Measurements from ENCODE around the gene PLCB3. TPM values are rescaled to one million over a fixed set of nuclear protein-coding genes. Genes with fewer than 3 reads are reported as not detected.

The PLCB3 gene
- polyA plus RNA-seq, 1 donor: 115 TPM

GRCh38 chr11:64297699-64298358 lies 46.5 kb downstream of the PLCB3 start:
- peaks cover 3% of the 10 kb centered on the region for H3K9me3 ChIP-seq (ENCODE audit: control insufficient read depth, low read depth, low read length)
- H3K27ac ChIP-seq (ENCODE audit: low read length): no peak overlapping the region
- H3K36me3 ChIP-seq (ENCODE audit: control insufficient read depth, insufficient read depth, low read length): no peaks in the 10 kb centered on the region
- H3K27me3 ChIP-seq (ENCODE audit: control insufficient read depth, insufficient read depth, low read length): peaks cover 89% of the 10 kb centered on the region
- no peak overlapping the region for H3K4me3 ChIP-seq (ENCODE audit: low read length)
- DNase-seq: no peak
- WGBS (ENCODE audit: insufficient coverage, low lambda C conversion rate): 50% methylated on average over 1 of the region's 18 CpGs
- H3K4me1 ChIP-seq (ENCODE audit: control insufficient read depth, insufficient read depth, low read length): peaks cover 16% of the 10 kb centered on the region

GRCh38 chr11:64298966-64299846 lies 47.9 kb downstream of the PLCB3 start:
- Histone ChIP-seq H3K4me3 (ENCODE audit: low read length) (no peak overlapping the region), H3K27ac (ENCODE audit: low read length) (no peak overlapping the region), H3K4me1 (ENCODE audit: control insufficient read depth, insufficient read depth, low read length) (peaks cover 22% of the 10 kb centered on the region), H3K27me3 (ENCODE audit: control insufficient read depth, insufficient read depth, low read length) (peaks cover 78% of the 10 kb centered on the region), H3K36me3 (ENCODE audit: control insufficient read depth, insufficient read depth, low read length) (no peaks in the 10 kb centered on the region), H3K9me3 (ENCODE audit: control insufficient read depth, low read depth, low read length) (peaks cover 3% of the 10 kb centered on the region)
- WGBS (ENCODE audit: insufficient coverage, low lambda C conversion rate): no CpG with 5 or more reads among the region's 60 CpGs
- peak in 1 of 2 donors; percentile 43 for DNase-seq

- Histone ChIP-seq H3K4me1 (ENCODE audit: control insufficient read depth, insufficient read depth, low read length) (peaks cover 27% of the 10 kb centered on the region), H3K27me3 (ENCODE audit: control insufficient read depth, insufficient read depth, low read length) (peaks cover 69% of the 10 kb centered on the region), H3K4me3 (ENCODE audit: low read length) (peak within 1 kb of the TSS; percentile 20), H3K36me3 (ENCODE audit: control insufficient read depth, insufficient read depth, low read length) (no peaks in the 10 kb centered on the region), H3K9me3 (ENCODE audit: control insufficient read depth, low read depth, low read length) (peaks cover 3% of the 10 kb centered on the region), H3K27ac (ENCODE audit: low read length) (no peak within 1 kb of the TSS)
- no peak for DNase-seq
- WGBS (ENCODE audit: insufficient coverage, low lambda C conversion rate): no CpG with 5 or more reads among the region's 54 CpGs
Measured at GRCh38 chr11:64299847-64300648, 48.7 kb downstream of the PLCB3 start, which contains the start of gene CATSPERZ. TSS of gene CATSPERZ (plus strand) at chr11:64300358. CDS start at chr11:64300411, 53 bp downstream.

GRCh38 chr11:64303109-64304031 lies 52.0 kb downstream of the PLCB3 start:
- Histone ChIP-seq H3K27me3 (ENCODE audit: control insufficient read depth, insufficient read depth, low read length) (peaks cover 36% of the 10 kb centered on the region), H3K4me1 (ENCODE audit: control insufficient read depth, insufficient read depth, low read length) (peaks cover 36% of the 10 kb centered on the region), H3K4me3 (ENCODE audit: low read length) (no peak overlapping the region), H3K36me3 (ENCODE audit: control insufficient read depth, insufficient read depth, low read length) (peaks cover 4% of the 10 kb centered on the region), H3K9me3 (ENCODE audit: control insufficient read depth, low read depth, low read length) (peaks cover 3% of the 10 kb centered on the region), H3K27ac (ENCODE audit: low read length) (no peak overlapping the region)
- no CpG with 5 or more reads among the region's 13 CpGs for WGBS (ENCODE audit: insufficient coverage, low lambda C conversion rate)
- DNase-seq: no peak

GRCh38 chr11:64304032-64304315 lies 52.6 kb downstream of the PLCB3 start:
- peaks cover 3% of the 10 kb centered on the region for H3K9me3 ChIP-seq (ENCODE audit: control insufficient read depth, low read depth, low read length)
- no CpG with 5 or more reads among the region's 5 CpGs for WGBS (ENCODE audit: insufficient coverage, low lambda C conversion rate)
- DNase-seq: no peak
- H3K4me3 ChIP-seq (ENCODE audit: low read length): peak overlapping the region; percentile 70
- H3K27ac ChIP-seq (ENCODE audit: low read length): peak overlapping the region; percentile 99
- peaks cover 36% of the 10 kb centered on the region for H3K4me1 ChIP-seq (ENCODE audit: control insufficient read depth, insufficient read depth, low read length)
- H3K36me3 ChIP-seq (ENCODE audit: control insufficient read depth, insufficient read depth, low read length): peaks cover 4% of the 10 kb centered on the region
- peaks cover 30% of the 10 kb centered on the region for H3K27me3 ChIP-seq (ENCODE audit: control insufficient read depth, insufficient read depth, low read length)

- WGBS (ENCODE audit: insufficient coverage, low lambda C conversion rate): no CpG with 5 or more reads among the region's 46 CpGs
- peaks cover 25% of the 10 kb centered on the region for H3K27me3 ChIP-seq (ENCODE audit: control insufficient read depth, insufficient read depth, low read length)
- H3K4me1 ChIP-seq (ENCODE audit: control insufficient read depth, insufficient read depth, low read length): peaks cover 34% of the 10 kb centered on the region
- peak overlapping the region; percentile 70 for H3K4me3 ChIP-seq (ENCODE audit: low read length)
- peaks cover 3% of the 10 kb centered on the region for H3K9me3 ChIP-seq (ENCODE audit: control insufficient read depth, low read depth, low read length)
- peaks cover 4% of the 10 kb centered on the region for H3K36me3 ChIP-seq (ENCODE audit: control insufficient read depth, insufficient read depth, low read length)
- peak; percentile 84 to 89 for DNase-seq
- peak overlapping the region; percentile 99 for H3K27ac ChIP-seq (ENCODE audit: low read length)
Measured at GRCh38 chr11:64304316-64305072, 53.2 kb downstream of the PLCB3 start.

- Histone ChIP-seq H3K36me3 (ENCODE audit: control insufficient read depth, insufficient read depth, low read length) (peaks cover 4% of the 10 kb centered on the region), H3K27me3 (ENCODE audit: control insufficient read depth, insufficient read depth, low read length) (peaks cover 18% of the 10 kb centered on the region), H3K4me1 (ENCODE audit: control insufficient read depth, insufficient read depth, low read length) (peaks cover 28% of the 10 kb centered on the region), H3K9me3 (ENCODE audit: control insufficient read depth, low read depth, low read length) (no peaks in the 10 kb centered on the region), H3K4me3 (ENCODE audit: low read length) (peak within 1 kb of the TSS; percentile 70), H3K27ac (ENCODE audit: low read length) (peak within 1 kb of the TSS; percentile 99)
- WGBS (ENCODE audit: insufficient coverage, low lambda C conversion rate): no CpG with 5 or more reads among the region's 81 CpGs
- DNase-seq: peak; percentile 99
Measured at GRCh38 chr11:64305075-64305690, 53.9 kb downstream of the PLCB3 start, which contains the start of gene ESRRA. TSS of gene ESRRA (plus strand) at chr11:64305524. CDS start at chr11:64307180, 1,656 bp downstream.

- Histone ChIP-seq H3K27me3 (ENCODE audit: control insufficient read depth, insufficient read depth, low read length) (peaks cover 10% of the 10 kb centered on the region), H3K9me3 (ENCODE audit: control insufficient read depth, low read depth, low read length) (no peaks in the 10 kb centered on the region), H3K27ac (ENCODE audit: low read length) (peak overlapping the region; percentile 79), H3K4me3 (ENCODE audit: low read length) (peak overlapping the region; percentile 68), H3K36me3 (ENCODE audit: control insufficient read depth, insufficient read depth, low read length) (peaks cover 5% of the 10 kb centered on the region), H3K4me1 (ENCODE audit: control insufficient read depth, insufficient read depth, low read length) (peaks cover 20% of the 10 kb centered on the region)
- DNase-seq: peak; percentile 69 to 90
- 0% methylated on average over 1 of the region's 71 CpGs for WGBS (ENCODE audit: insufficient coverage, low lambda C conversion rate)
Measured at GRCh38 chr11:64305691-64306562, 54.6 kb downstream of the PLCB3 start.

Data from large intestine (tissue), 3 donors.